HEK293 (cell line): ENCODE results near the gene ZNF593OS.

Source experiments
- CTCF ChIA-PET: fragments of 350-600 bp; formaldehyde crosslinking; extraction: SDS; loops from one replicate; lab custom pipeline; 2021; ENCODE audit warnings: antibody characterized with exemption; lab: Yijun Ruan, JAX
- POLR2A ChIA-PET: fragments of 300-600 bp; formaldehyde crosslinking; extraction: SDS; loops from one replicate; lab custom pipeline; 2020; ENCODE audit warnings: antibody characterized with exemption, inconsistent platforms; lab: Yijun Ruan, JAX
- H3K27ac ChIP-seq: fragments of 200-500 bp; sonication (Bioruptor generic); 2 replicates; pipeline ENCODE4 v1.5.1; 2014; ENCODE audit warnings: low read depth, low read length, control low read depth, inconsistent platforms; ENCODE audit errors: extremely low read depth
- H3K36me3 ChIP-seq, 2 experiments: fragments of 200-500 bp in 1 of 2; sonication (Bioruptor generic) in 1 of 2; 1 replicate in 1 of 2; 2 replicates in 1 of 2; pipeline ENCODE4 v1.5.1; 2014 to 2017; ENCODE audit warnings: inconsistent platforms in 2 of 2, low read length in 2 of 2; ENCODE audit not compliant: control insufficient read depth in 2 of 2, insufficient read depth in 1 of 2
- H3K4me1 ChIP-seq: fragments of 200-500 bp; sonication (Bioruptor generic); 2 replicates; pipeline ENCODE4 v1.5.1; 2014; ENCODE audit warnings: mild to moderate bottlenecking, low read length, inconsistent platforms; ENCODE audit not compliant: control insufficient read depth, insufficient read depth
- H3K4me3 ChIP-seq: 2 replicates; pipeline ENCODE4 v1.5.1; 2011; ENCODE audit warnings: low read depth, mild to moderate bottlenecking, control low read depth, low read length, moderate library complexity
- H3K9me3 ChIP-seq: fragments of 200-500 bp; sonication (Bioruptor generic); 2 replicates; pipeline ENCODE4 v1.5.1; 2014; ENCODE audit warnings: low read depth, low read length, inconsistent platforms; ENCODE audit not compliant: control insufficient read depth, insufficient read depth
- BCL11A ChIP-seq: fragments of 450-650 bp; formaldehyde crosslinking; IDR thresholded peaks from 2 replicates; pipeline ENCODE4 v1.5.1; 2016; ENCODE audit warnings: low read depth, missing biosample characterization, missing genetic modification characterization
- PBX3 ChIP-seq: sonication (generic); formaldehyde crosslinking; IDR thresholded peaks from 2 replicates; pipeline ENCODE4 v1.8.1; 2022; ENCODE audit warnings: mild to moderate bottlenecking, moderate library complexity, missing genetic modification reagents
- SALL2 ChIP-seq: fragments of 450-650 bp; formaldehyde crosslinking; IDR thresholded peaks from 2 replicates; pipeline ENCODE4 v1.5.0; 2017; ENCODE audit warnings: missing biosample characterization, mild to moderate bottlenecking, missing genetic modification characterization, borderline replicate concordance
- SETDB1 ChIP-seq: IDR thresholded peaks from one replicate; pipeline ENCODE4 v1.6.1; 2017; ENCODE audit warnings: mild to moderate bottlenecking, low read length, moderate library complexity, mixed read lengths; ENCODE audit not compliant: insufficient read length
- ZBTB10 ChIP-seq: fragments of 450-650 bp; formaldehyde crosslinking; IDR thresholded peaks from 2 replicates; pipeline ENCODE4 v1.5.1; 2016; ENCODE audit warnings: missing biosample characterization, missing genetic modification characterization
- ZBTB11 ChIP-seq: fragments of 450-650 bp; formaldehyde crosslinking; conservative IDR thresholded peaks from 2 replicates; pipeline ENCODE4 v1.5.1; 2016; ENCODE audit warnings: low read depth, missing biosample characterization, missing genetic modification characterization
- ZBTB7A ChIP-seq: fragments of 450-650 bp; formaldehyde crosslinking; IDR thresholded peaks from 2 replicates; pipeline ENCODE4 v1.5.1; 2016; ENCODE audit warnings: low read depth, missing biosample characterization, missing genetic modification characterization
- ZNF175 ChIP-seq: fragments of 450-650 bp; formaldehyde crosslinking; IDR thresholded peaks from 2 replicates; pipeline ENCODE4 v1.5.1; 2016; ENCODE audit warnings: missing biosample characterization, missing genetic modification characterization
- ZNF202 ChIP-seq: fragments of 450-650 bp; formaldehyde crosslinking; IDR thresholded peaks from 2 replicates; pipeline ENCODE4 v1.5.1; 2016; ENCODE audit warnings: missing biosample characterization, missing genetic modification characterization, borderline replicate concordance
- ZNF292 ChIP-seq: fragments of 450-650 bp; formaldehyde crosslinking; IDR thresholded peaks from 2 replicates; pipeline ENCODE4 v1.5.1; 2016; ENCODE audit warnings: low read depth, missing biosample characterization, missing genetic modification characterization, borderline replicate concordance
- ZNF324 ChIP-seq: fragments of 450-650 bp; formaldehyde crosslinking; IDR thresholded peaks from 2 replicates; pipeline ENCODE4 v1.5.1; 2016; ENCODE audit warnings: missing biosample characterization, missing genetic modification characterization
- ZNF354C ChIP-seq: fragments of 450-650 bp; formaldehyde crosslinking; IDR thresholded peaks from 2 replicates; pipeline ENCODE4 v1.5.1; 2016; ENCODE audit warnings: missing biosample characterization, missing genetic modification characterization, low read depth, borderline replicate concordance
- ZNF404 ChIP-seq: fragments of 450-650 bp; formaldehyde crosslinking; IDR thresholded peaks from 2 replicates; pipeline ENCODE4 v1.5.1; 2017; ENCODE audit warnings: missing biosample characterization, missing genetic modification characterization
- ZNF449 ChIP-seq: fragments of 450-650 bp; formaldehyde crosslinking; IDR thresholded peaks from 2 replicates; pipeline ENCODE4 v1.5.1; 2017; ENCODE audit warnings: missing biosample characterization, mild to moderate bottlenecking, missing genetic modification characterization, moderate library complexity
- ZNF501 ChIP-seq: fragments of 450-650 bp; formaldehyde crosslinking; IDR thresholded peaks from 2 replicates; pipeline ENCODE4 v1.5.1; 2016; ENCODE audit warnings: missing biosample characterization, missing genetic modification characterization
- ZNF513 ChIP-seq: fragments of 450-650 bp; IDR thresholded peaks from 2 replicates; pipeline ENCODE4 v1.5.1; 2018; ENCODE audit warnings: missing biosample characterization, missing genetic modification characterization
- ZNF514 ChIP-seq: fragments of 450-650 bp; formaldehyde crosslinking; IDR thresholded peaks from 2 replicates; pipeline ENCODE4 v1.5.1; 2016; ENCODE audit warnings: missing biosample characterization, missing genetic modification characterization
- ZNF571 ChIP-seq: fragments of 450-650 bp; formaldehyde crosslinking; IDR thresholded peaks from 2 replicates; pipeline ENCODE4 v1.5.0; 2017; ENCODE audit warnings: missing biosample characterization, missing genetic modification characterization
- ZNF707 ChIP-seq: fragments of 450-650 bp; formaldehyde crosslinking; IDR thresholded peaks from 2 replicates; pipeline ENCODE4 v1.5.1; 2016; ENCODE audit warnings: missing biosample characterization, missing genetic modification characterization
- ZNF768 ChIP-seq: fragments of 450-650 bp; formaldehyde crosslinking; IDR thresholded peaks from 2 replicates; pipeline ENCODE4 v1.5.1; 2018; ENCODE audit warnings: missing biosample characterization, mild to moderate bottlenecking, missing genetic modification characterization
- ZNF791 ChIP-seq: fragments of 450-650 bp; formaldehyde crosslinking; IDR thresholded peaks from 2 replicates; pipeline ENCODE4 v1.5.1; 2016; ENCODE audit warnings: missing biosample characterization, missing genetic modification characterization
- ZNF837 ChIP-seq: fragments of 450-650 bp; formaldehyde crosslinking; IDR thresholded peaks from 2 replicates; pipeline ENCODE4 v1.5.1; 2016; ENCODE audit warnings: missing biosample characterization, missing genetic modification characterization

ZNF593OS gene

GRCh38 chr1:26189751-26190275 is 18.2 kb upstream of the ZNF593OS start:
- ChIA-PET POLR2A (interaction anchor here (0.6 to 2.7 kb wide), 4 partner anchors 15 to 60 kb away, joined by 3 to 16 read pairs (median 4); partner anchors contain the start of gene CEP85), CTCF (interaction anchor here (0.5 to 4.1 kb wide), 24 partner anchors 11 to 1458 kb away, joined by 3 to 32 read pairs (median 4); partner anchors contain the start of genes CD52, CEP85, SH3BGRL3 and ZNF593)

GRCh38 chr1:26189331-26189730 is 17.7 kb upstream of the ZNF593OS start:
- H3K4me3 ChIP-seq = no peak overlapping the region
- no peaks in the 10 kb centered on the region for H3K36me3 ChIP-seq
- H3K9me3 ChIP-seq = no peaks in the 10 kb centered on the region
- no peak overlapping the region for H3K27ac ChIP-seq
- ChIA-PET CTCF (interaction anchor here (0.6 to 4.1 kb wide), 12 partner anchors 16 to 202 kb away, joined by 3 to 32 read pairs (median 4); partner anchors contain the start of genes CD52, CEP85, SH3BGRL3 and ZNF593), POLR2A (interaction anchor here (2.7 kb wide), 1 partner anchor 45 kb away, joined by 16 read pairs; the partner anchor contains the start of gene CEP85)
- no peaks in the 10 kb centered on the region for H3K4me1 ChIP-seq
- no peak for TF ChIP-seq ZNF791 (tag by site-specific recombination)
- TF ChIP-seq ZNF768 = no peak
- TF ChIP-seq ZNF501 = no peak
- no peak for TF ChIP-seq ZNF837 (tag by site-specific recombination)
- no peak for TF ChIP-seq ZNF514
- TF ChIP-seq SETDB1 = no peak
- TF ChIP-seq ZNF292 (tag by site-specific recombination) = no peak
- no peak for TF ChIP-seq ZNF324 (tag by site-specific recombination)
- TF ChIP-seq SALL2 = no peak
- 0 out of 2 replicates have a peak, but pooled peaks have one; percentile 24 for TF ChIP-seq ZBTB10 (tag by site-specific recombination)
- no peak for TF ChIP-seq PBX3 (CRISPR knock-in tag)
- TF ChIP-seq ZNF571 = no peak
- no peak for TF ChIP-seq ZBTB7A (tag by site-specific recombination)
- no peak for TF ChIP-seq ZNF404
- no peak for TF ChIP-seq ZNF202
- TF ChIP-seq BCL11A (tag by site-specific recombination) = peak; percentile 99
- TF ChIP-seq ZBTB11 (tag by site-specific recombination) = no peak
- TF ChIP-seq ZNF354C = no peak
- TF ChIP-seq ZNF175 (tag by site-specific recombination) = no peak
- TF ChIP-seq ZNF513 (tag by site-specific recombination) = no peak

More at GRCh38 chr1:26189751-26190275, 18.2 kb upstream of the ZNF593OS start:
- Histone ChIP-seq H3K9me3 (no peaks in the 10 kb centered on the region), H3K4me3 (no peak overlapping the region)
- TF ChIP-seq ZNF449 (tag by site-specific recombination) (0 out of 2 replicates have a peak, but pooled peaks have one; percentile 43), ZNF707 (no peak)
- TF ChIP-seq, all 188 proteins: peak for 1
- Histone ChIP-seq H3K27ac (no peak overlapping the region), H3K4me1 (no peaks in the 10 kb centered on the region), H3K36me3 (no peaks in the 10 kb centered on the region)
